ENCODE results near the gene NLRC4.
"Not testable (repeated sequence)": the region's sequence is repeated elsewhere in the genome, so short reads cannot be mapped to it uniquely, and the experiment has no call there.

NLRC4 gene

DNA sequence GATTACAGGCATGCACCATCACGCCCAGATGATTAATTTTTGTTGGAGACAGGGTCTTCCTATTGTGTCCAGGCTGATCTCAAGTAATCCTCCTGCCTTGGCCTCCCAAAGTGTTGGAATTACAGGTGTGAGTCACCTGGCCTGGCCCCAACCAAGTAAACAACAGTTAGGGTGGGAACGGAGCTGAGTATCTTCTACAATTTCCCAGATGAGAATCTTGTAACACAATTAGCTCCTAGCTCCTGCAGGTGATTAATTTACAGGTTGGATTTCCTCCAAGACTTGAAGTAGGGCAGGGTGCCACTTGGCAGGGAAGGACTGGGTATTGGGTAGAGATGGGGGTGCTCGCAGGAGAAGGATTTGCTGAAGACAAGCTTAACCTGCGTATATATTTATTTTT lies 17.8 kb downstream of the NLRC4 start:
- DNase-seq: no peak

DNA sequence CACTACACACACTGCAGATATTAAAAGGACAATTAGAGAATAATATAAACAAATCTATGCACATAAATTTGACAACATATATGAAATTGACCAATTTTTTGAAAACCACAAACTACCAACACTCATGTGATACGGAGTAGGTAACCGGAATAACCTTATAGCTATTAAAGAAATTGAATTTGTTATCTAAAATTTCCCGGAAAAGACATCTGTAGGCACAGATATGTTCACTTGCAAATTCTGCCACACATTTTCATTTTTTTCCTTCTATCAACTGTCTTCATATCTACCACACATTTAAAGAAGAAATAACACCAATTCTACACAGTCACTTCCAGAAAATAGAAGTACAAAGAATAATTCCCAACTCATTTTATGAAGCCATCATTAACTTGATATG lies 22.4 kb downstream of the NLRC4 start:
- no peak for DNase-seq

DNA sequence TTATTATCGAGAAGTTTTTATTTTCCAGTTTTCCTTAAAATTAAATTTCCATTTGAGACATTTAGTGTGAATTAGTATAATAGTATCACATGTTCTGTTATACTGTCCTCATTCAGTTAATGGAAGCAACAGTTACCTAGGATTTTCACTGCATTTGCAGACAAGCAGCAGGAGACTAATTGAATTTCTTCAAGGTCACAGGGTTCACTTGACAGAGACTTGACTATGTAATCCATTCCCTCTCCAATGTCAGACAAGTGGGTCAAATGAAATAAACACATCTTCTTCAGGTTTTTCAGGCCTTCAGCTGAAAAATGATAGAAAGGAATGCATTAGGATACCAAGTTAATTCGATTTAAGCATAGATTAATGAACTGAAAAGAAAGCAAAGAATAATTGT lies 26.7 kb downstream of the NLRC4 start:
- DNase-seq: no peak

DNA sequence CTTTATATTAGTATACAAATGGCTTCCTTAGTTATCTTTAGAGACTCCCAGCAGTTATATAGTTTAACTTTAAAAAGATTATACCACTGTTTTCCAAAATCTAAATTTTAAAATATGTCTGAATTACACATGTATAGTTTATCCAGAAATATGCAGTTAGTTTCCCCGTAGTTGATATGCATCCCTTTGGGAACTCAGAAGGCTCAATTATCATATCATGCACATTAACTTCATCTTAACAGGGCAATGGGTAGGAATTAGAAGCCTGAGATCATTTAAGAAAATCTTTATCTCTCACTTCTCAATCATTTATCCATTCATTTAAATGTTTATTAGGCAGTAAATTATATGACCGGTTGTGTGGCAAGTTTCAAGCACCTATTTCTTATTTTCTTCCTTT lies 27.2 kb downstream of the NLRC4 start:
- no peak for DNase-seq

DNA sequence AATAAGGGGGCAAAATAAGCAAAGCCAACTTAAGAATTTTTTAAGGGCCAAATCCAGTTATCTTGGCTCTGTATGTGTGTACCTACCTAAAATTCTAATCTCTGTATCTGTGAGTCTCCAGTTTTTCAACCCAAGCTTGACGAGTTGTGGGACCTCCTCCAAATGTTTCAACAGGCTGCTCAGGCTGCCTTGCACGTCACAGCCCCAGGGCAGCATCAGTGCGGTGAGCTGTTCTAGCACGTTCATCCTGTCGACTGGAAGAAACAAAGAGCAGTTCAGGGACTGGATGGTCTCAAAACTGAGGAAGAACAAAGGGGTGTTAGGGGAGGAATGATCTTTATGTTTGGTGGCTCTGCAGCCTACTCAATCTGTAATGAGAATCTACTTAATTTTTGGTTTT lies 29.4 kb downstream of the NLRC4 start:
- no peak for DNase-seq

DNA sequence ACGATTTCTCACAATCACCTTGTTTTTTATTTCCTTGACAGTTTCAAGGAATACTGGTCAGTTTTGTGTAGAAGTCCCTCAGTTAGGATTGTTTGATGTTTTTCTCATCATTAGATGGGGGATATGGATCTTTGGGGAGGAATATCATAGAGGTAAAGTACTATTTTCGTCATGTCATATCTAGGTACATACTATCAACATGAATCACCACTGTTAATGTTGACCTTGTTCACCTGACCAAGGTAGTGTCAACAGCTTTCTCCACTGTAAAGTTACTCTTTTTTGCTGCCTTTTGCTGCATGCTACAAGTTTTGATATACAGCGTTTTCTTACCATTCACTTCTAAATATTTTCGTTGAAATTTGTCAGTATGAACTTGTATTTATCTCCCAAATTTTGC lies 32.7 kb downstream of the NLRC4 start:
- no peak for DNase-seq

DNA sequence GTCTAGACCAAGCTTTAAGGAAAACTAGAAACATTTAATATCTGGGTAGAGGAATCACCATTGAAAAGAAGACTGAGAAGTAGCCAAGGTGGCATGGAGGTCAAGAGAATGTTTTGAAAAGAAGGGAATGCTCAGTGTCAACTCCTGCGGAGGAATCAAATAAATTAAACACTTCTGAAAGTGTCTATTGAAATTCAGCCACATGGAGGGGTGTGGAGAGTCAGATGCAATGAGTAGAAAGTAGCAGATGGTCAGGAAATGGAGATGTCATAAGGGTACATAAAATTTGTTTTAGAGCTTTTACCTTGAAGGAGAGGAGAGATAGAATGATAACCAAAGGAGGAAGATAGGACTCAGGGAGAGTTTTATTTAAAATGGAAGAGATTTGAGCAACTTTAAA lies 35.1 kb downstream of the NLRC4 start:
- no peak for DNase-seq

DNA sequence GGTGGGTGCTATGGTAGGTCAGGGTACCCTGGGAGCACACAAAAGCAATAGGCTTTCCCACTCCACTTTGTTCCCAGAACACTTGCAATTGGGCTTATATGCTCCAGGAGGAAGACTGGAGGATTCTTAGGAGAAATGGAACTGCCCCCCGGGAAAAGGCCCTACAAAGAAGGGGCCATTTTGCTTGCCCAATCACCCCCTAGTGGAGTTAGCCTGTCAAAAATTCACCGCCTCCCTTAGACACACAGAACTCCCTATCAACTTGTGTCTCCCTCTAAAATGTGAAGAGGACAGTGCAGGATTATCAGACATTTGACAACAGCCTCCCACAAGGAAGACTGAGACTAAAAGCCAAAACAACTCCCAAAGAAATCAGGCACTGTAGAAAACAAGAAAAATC lies 36.5 kb downstream of the NLRC4 start:
- DNase-seq: no peak

DNA sequence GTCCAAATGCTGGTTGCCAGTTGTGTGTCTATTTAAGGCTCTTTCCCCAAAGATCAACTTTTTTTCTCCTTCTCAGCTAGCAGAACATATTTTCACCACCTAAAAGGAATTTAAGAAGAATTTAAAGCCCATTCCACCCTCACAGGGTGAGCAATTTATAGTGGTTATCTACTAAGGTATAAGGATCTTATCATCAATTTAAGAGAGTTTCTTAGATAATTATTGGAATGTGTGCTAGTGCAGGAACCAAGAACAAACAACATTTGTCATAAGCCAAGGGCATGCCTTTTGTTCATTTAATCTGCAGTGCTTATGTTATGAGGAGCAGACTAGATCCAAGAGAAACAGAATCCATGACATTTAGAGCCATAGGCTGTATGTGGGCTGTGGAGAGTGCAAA lies 37.2 kb downstream of the NLRC4 start:
- no peak for DNase-seq

DNA sequence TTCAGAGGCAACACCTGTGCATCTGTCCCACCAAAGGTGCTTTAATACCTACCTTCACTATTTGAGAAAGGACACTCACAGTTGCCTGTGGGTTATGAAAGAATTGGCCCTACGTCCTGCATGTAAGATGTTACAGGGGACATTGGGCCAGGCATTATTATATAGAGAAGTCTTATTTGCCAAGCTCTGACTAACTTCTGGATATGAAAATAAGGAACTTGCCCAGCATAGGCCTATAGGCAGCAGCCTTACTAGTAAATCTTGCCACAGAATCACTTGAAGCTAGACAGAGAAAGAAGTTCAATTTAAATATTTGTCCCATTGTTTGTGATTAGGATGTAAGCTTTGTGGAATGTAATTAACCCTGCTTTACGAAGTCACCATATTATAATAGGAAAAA lies 41.7 kb downstream of the NLRC4 start:
- DNase-seq: no peak

DNA sequence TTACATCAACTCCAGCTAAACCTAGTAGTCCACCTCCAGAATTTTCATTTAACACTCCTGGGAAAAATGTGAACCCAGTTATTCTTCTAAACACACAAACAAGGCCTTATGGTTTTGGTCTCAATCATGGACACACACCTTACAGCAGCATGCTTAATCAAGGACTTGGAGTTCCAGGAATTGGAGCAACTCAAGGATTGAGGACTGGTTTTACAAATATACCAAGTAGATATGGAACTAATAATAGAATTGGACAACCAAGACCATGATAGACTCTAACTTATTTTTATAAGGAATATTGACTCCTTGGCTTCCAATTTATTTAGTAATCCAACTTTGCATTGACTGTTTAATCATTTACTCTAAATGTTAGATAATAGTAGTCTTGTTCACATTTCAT lies 44.2 kb downstream of the NLRC4 start:
- DNase-seq: no peak

DNA sequence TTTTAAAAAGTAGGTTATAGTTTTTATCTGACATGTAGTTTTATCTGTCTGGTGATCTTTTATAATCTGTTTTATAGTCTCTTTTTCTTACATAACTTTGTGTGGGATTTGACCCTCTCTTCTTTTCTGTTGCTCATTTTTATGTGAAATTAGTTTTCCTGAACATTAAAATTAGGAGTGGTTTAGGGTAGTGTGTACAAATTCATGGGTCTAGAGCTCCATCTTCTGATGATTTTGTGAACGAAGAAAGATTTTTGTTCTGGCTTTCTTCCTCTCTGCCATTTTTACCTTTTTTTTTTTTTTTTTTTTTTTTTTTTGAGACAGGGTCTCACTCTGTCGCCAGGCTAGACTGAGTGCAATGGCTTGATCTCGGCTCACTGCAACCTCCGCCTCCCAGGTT lies 52.4 kb downstream of the NLRC4 start:
- DNase-seq: no peak

DNA sequence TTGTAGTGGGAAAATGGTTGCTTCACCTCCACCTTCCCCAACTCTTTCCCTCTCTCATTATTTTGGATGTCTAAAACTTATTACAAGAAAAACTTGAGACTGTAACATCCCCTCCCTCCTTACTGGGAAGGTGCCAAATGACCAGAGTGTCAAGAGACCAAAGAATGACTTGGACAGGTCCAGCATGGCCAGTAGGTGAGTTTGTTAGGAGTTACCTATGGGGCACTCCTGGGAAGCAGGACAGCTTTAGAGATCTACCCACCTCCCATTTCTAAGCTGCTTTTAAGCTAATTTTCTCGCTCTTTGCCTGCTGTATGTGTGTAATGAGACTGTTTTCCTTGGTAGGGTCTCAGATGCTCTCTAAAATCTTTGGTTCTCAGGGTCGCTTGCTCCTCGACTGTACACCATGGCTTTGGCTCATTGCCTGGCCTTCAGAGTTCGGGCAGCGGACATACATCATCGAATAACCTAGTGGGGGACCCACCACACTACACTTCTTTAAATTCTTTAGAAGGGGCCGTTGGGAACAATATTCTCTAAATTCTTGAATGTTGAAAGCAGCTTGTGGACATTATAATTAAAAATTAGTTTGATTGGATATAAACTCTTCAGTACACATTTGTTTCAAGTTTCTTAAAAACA lies 53.8 kb downstream of the NLRC4 start:
- no peak for DNase-seq

DNA sequence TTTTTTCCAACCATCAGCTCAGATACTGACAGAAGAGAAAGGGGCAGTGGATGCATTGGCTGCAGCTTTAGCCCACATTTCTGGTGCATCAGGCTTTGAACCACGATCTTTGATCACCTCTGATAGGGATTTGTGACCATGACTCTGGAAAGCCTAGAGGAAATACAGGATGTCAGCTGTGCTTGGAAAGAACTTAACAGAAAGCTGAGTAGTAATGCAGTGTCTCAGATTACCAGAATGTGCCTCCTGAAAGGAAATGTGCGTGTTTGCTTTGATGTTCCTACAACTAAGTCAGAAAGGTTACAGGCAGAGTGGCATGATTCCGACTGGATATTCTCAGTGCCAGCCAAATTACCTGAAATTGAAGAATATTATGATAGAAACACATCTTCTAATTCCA lies 61.3 kb downstream of the NLRC4 start:
- DNase-seq: not testable (repeated sequence)

DNA sequence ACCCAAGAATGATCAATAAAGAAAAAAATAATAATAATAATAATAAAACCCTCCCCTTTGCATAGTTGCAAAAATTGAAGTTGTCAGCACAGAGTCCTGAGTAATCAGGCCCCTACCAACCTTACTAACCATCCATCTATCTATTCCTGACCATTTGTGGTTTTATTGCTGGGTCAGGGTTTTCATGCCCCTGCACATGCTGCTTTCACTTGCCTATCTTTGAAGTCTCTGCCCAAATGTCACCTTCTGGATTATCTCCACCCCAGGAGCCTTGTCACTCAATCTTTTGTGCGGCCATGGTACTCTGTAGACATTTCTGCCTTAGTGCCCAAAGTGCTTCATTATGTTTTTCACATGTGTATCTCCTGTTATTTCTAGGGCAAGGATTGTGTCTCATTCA lies 63.9 kb downstream of the NLRC4 start:
- DNase-seq: no peak

DNA sequence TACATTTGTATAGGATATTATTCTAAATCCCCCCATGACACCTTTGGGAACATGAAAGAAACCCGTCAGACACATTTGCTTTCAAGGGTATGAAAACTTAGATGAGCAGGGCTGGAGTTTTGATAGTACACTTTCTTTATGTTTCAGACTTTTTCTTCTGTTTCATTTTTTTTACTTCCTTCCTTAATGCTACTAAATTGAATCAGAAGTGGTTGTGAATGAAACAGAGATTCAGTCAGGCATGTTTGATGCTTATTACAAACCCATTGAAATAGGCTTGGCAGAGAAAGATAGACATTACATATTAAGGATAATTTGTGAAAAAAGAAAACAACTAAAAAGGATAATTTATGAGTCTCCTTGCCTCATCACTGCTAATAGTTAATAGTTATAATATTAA lies 72.3 kb downstream of the NLRC4 start:
- DNase-seq: no peak

DNA sequence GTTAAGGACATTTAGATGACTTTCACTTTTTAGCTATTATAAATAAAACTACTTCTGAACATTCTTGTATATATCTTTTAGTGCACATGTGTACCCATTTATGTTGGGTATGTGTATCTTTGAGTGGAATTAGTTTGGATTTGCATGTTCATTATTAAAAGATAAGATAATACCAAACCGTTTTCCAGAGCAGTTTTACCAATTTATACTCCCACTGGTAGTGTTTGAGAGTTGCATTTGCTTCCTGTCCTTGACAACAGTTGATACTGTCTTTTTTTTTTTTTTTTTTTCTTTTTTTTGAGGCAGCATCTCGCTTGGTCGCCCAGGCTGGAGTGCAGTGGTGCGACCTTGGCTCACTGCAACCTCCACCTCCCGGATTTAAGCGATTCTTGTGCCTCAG lies 75.7 kb downstream of the NLRC4 start:
- DNase-seq: no peak

DNA sequence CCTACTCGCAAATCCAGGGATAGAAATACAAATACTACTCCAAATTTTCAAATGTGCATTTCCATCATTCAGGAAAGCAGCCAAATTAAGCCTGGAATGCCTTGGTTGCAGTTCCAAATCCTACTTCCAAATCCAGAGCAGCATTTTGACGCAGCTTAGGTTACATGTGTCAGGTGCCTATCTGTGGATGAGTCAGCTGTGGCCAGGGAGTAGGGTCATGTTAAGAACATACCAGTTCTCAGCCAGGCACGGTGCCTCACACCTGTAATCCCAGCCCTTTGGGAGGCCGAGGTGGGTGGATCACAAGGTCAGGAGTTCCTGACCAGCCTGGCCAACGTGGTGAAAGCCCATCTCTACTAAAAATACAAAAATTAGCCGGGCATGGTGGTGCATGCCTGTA lies 82.0 kb downstream of the NLRC4 start:
- DNase-seq: no peak
